Measurements from ENCODE around the gene YTHDF1. TPM values are rescaled to one million over a fixed set of nuclear protein-coding genes. Genes with fewer than 3 reads are reported as not detected.
"Not testable (repeated sequence)": the region's sequence is repeated elsewhere in the genome, so short reads cannot be mapped to it uniquely, and the experiment has no call there.

The YTHDF1 gene
- polyA plus RNA-seq, 4 donors, result 43.5 to 50.1 (median 48.4) TPM

DNA sequence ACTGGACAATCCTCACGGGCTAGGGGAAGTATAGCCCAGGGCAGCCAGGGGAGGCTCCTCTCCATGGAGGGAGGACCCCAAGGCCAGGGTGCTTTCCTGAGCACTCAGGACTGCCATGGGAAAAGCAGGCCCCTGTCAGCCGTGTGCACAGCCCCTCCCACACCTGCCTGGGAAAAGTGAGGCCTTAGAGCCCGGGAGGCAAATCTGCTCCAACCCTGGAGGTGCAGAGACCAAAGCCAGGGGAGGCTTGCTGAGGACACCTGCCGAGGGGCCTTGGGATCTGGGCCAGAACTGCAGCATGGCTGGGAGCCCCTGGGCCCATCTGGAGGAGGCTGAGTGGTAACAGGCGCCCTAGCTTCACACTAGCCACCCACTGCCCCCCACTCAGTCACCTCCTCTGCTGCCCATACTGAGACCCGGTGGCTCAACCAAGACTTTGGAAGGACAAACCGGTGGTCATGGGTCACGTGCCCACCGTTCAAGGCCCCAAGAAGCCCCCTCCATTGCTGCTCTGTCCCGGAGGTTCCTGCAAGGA, 55.2 kb downstream of the YTHDF1 start:
- no peak for DNase-seq (ENCODE audit: low read depth in 4 of 4, low spot score in 3 of 4)

DNA sequence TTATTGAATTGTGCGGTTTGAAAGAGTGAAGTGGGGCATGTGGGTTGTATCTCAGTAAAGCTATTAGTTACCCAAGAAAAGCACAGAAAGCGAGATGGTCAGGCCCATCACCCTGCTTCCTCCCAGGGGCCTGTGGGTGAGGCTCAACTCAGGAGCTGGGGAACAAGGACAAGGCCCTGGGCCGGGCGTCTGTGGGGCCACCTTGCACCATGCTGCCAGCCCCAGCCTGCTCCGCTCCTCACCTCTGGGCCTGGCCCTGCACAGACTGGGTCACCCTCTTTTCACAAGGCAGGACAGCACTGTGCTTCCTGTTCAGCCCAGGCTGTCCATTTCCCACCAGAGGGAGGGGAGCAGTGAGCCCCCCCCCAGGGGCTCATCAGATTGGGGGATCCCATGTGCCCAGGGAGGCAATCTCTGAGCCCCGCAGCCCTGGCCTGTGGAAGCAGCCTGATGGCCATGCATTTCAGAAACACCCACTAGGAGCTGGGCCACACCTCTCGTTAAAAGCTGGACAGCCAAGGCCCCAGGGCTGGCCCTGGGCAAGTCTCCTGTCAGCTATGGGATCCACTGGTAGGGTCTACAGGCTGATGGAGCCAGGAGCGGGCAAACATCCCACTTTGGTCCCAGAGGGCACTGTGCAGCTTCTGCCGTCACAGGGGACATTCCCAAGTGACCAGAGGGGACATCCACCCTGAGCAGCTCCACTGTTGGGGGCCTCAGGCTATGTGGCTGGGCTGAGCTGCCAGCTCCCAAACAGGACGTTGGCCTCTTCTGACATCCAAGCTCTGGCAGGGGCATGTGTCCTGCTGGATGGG, 55.9 kb downstream of the YTHDF1 start:
- DNase-seq (ENCODE audit: low read depth in 4 of 4, low spot score in 3 of 4), result no peak

DNA sequence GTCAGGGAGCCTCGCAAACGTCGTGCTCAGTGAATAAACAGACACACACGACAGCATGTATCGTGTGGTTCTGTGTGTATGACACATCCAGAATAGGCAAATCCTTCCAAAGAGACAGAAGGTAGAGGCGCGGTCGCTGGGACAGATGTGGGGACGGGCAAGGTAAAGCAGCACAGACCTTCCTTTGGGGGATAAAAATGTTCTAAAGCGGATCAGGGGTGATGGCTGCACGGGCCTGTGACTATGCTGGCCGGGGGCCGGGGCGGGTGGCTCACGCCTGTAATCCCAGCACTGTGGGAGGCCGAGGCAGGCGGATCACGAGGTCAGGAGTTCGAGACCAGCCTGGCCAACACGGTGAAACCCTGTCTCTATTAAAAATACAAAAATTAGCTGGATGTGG, 56.7 kb downstream of the YTHDF1 start:
- not testable (repeated sequence) for DNase-seq (ENCODE audit: low read depth in 4 of 4, low spot score in 3 of 4)

DNA sequence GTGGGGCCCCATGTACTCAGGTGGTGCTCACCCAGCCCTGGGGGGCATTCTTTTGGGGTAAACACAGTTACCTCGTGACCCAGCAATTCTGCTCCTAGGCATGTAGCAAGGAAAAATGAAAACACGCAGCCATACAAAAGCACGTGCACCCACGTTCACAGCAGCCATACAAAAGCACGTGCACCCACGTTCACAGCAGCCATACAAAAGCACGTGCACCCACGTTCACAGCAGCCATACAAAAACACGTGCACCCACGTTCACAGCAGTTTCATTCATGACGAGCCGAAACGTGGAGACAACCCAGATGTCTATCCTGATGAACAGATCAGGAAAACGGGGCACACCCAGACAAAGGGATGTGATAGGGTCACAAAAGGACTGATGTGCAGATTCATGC, 57.1 kb downstream of the YTHDF1 start:
- no peak for DNase-seq (ENCODE audit: low read depth in 4 of 4, low spot score in 3 of 4)

DNA sequence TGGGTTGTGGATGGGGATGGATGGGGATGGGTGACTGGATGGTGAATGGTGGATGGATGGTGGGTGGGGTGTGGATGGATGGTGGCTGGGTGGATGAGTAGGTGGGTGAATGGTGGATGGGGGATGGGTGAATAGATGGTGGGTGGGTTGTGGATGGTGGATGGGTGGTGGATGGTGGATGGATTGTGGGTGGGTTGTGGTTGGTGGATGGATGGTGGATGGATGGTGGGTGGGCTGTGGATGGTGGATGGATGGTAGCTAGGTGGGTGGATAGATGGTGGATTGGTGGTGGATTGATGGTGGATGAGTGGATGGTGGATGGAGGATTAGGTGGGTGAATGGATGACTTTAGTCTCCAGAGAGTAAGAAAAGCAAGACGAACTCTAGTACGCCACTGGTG, 57.6 kb downstream of the YTHDF1 start:
- DNase-seq (ENCODE audit: low read depth in 4 of 4, low spot score in 3 of 4), result no peak

DNA sequence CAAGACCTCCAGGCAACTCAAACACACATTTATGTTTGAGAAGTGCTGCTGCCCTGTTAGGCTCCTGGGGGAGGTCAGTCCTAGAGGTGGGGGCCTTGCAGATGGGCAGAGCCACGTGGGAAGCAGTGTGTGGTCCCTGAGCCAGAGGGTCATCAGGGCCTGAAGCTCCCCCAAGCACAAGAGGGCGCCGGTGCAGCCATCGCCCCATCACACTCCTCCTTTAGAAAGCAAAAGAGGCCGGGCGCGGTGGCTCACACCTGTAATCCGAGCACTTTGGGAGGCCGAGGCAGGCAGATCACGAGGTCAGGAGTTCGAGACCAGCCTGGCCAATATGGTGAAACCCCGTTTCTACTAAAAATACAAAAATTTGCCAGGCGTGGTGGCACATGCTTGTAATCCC, 58.5 kb downstream of the YTHDF1 start:
- not testable (repeated sequence) for DNase-seq (ENCODE audit: low read depth in 4 of 4, low spot score in 3 of 4)

DNA sequence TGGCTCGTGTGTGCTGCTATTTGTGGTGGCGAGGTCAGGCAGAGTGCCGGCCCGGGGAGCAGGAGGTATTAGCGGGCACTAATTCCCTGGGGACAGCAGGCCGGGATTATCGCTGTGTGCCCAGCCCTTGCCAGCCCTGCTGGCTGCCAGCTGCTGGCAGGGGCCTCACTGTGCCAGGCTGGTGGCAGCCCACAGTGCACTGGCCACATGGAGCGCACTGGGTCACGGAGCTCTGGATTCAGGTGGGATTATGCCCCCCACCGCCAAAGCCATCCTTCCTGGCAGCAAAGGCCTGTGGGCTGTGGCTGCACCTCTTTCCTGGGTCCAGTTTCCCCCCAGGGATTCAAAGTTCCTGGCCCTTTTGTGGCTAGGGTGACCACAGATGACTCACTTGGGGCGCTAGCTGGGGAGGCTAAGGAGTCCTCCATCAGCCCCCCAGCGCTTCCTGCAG, 59.7 kb downstream of the YTHDF1 start:
- DNase-seq (ENCODE audit: low read depth in 4 of 4, low spot score in 3 of 4), result no peak

DNA sequence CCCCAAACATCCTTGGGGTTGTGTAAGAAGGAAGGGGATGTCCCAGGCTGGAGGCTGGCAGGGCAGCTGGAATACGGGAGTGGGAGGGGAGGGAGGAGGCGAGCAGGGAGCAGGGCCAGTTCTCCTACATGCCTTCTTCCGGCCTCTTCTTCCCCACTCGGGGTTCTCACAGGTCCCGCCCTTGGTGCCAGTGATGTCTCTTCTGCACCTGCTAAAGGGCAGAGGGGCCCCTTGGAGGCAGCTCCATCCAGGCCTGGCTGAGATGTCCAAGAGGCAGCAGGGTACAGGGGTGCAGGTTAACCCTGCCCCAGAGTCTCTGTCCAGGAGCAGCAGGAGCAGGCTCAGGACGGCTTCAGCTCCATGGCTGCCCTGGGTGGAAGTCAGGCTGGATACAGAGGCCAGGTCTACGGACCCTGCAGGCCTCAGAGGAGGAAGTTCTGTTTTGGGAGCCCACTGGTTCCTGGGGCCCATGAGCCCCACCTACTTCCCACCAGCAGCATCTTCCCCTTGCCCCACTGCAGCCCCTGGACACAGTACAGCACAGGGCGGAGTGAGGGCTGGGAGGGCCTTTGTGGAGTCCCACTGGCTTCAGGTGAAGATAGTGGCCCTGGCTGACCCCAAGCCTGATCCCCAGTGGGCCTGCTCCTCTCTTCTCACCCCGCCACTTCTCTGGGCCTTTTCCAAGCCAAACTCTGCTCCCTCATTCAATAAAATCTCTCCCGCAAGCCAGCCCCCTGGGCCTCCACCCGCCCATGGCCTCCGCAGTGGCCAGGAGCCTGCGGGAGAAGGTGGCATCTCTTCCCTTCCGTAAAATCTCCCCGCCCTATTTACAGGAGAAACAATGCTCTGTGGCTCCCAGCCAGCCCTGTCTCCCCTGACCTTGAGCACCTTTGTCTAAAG, 60.4 kb downstream of the YTHDF1 start:
- DNase-seq (ENCODE audit: low read depth in 4 of 4, low spot score in 3 of 4), result no peak

DNA sequence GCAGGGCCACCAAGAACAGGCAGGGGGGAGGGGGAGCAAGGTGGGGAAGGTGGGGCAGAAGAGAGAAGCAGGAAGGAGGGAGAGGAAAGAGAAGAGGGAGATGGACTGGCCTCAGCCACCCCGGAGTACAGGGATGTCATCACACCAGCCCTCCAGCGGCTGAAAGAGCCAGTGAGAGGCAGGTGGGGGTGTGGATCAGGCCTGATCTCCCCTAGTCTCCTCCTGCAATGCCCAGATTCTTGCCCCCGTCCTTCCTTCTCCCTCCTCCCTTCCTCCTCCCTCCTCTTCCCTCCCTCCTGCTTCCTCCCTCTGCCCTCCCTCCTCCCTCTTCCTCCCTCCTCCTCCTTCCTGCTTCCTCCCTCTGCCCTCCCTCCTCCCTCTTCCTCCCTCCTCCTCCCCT, 61.5 kb downstream of the YTHDF1 start:
- DNase-seq (ENCODE audit: low read depth in 4 of 4, low spot score in 3 of 4), result no peak

DNA sequence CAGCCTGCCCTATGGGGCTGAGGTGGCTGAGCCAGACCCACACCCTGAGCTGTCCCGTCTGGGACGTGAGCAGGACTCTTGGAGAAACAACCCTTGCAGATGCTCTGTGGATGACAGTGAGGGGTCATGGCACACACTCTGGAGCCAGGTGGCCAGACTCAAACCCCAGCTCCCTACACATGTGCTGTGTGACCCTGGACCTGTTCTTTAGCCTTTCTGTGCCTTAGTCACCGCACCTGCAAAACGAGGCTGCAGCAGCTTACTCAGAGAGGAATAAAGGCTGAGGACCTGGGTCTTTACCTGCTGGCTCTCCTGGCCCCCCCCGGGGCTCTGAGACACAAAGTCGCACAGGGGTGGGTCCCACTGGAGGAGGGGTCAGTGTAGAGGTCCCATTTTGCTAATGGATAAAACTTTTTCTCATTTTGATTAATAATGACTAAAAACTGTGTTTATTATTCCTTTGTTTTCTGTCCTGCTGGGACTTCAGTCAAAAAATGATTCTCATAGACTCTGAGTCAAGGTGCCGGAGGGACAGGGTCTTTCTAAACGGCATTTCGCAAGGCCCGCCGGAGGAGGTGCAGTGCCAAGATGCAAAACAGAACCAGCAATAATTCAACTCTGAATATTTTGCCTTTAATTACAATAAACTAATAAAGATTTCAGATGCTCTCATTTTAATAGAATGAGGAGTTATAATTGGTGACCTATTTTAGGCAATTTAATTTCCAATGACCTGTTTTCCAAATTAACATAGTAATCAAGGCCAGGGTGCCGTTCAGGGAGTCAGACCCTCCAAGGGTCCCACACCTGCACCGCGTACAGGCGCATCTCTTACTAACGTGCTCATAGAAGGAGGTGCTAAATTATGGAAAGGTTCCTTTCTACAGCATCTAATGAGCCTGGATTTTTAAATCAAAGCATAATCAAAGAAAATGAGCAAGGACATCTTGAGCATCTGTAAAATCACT, 62.4 kb downstream of the YTHDF1 start:
- no peak for DNase-seq (ENCODE audit: low read depth in 4 of 4, low spot score in 3 of 4)

DNA sequence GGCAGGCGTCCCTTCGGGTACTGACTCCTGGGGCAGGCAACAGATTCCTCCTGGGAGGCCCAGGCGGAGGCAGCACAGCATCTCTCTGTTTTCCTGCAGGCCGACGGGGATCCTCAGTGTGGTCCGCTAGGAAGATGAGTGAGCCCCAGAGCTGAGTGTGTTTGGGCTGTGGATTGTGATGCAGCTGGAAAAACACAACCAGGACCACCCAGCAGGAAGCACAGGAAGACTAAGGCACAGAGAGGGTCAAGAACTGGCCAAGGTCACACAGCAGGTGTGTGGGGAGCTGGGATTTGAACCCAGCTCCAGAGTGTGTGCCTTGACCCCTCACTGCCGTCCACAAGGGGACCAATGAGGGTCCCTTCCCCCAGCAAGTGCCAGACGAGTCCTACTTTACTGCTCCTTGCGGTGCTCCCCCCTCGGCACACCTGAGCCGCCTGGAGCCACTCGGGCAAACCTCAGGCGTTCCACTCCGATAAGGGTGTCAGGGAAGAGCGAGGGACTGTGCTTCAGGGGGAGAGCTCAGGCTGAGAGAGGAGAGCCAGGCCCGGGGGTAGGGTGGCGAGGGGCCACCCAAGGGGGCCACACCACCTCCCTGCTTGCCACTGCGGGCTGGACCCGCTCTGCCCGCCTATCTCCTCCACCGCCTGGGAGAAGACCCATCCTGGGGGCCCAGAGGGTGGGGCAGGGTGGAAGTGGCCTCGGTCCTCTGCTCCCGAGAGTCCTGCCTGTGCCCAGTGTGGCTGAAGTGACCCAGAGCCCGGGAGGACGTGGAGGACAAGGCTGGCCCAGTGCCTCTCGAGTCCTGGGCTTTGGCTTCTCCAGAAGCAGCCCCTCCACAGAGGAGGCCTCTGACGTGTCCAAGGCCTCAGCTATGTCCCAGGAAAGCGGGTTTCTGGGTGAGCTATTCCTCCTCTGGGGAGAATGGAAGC, 63.3 kb downstream of the YTHDF1 start:
- DNase-seq (ENCODE audit: low read depth in 4 of 4, low spot score in 3 of 4), result no peak

DNA sequence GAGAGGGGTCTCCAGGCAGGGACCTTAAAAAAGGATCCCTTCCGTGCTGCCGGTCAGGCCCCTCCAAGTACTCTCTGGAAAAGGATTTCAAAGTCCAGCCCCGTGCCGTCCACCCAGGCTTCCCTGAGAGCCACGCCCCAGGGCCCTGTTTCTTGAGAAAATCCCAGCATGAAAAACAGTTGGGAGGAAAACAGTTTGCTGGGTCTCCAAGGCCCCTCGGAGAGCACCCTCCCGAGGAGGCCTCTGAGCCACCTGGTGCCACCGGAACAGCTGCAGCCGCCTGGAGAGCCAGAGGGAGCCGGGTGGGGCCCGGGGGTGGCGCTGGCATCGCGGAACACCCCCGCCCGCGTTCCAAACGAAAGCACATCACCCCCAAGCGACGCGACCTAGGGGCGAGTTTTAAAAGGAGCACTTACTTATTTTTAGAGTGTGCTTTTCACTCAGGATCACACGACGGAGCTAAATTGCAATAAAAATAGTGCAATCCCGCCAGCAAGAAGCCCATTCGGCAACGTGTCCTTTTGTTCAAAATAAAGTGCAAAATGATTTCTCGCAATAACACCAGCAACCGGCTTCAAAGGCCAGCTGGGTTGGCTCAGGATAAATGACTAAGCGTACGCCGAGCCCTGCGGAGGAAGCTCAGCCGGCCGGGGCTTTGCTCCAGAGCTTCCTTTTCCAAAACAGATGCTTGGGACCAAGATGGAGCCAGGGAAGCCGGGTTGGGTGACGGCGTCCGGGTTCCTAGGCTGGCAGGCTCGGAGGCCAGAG, 64.2 kb downstream of the YTHDF1 start:
- DNase-seq (ENCODE audit: low read depth in 4 of 4, low spot score in 3 of 4), result peak in 2 of 4 donors; percentile 31 to 39

DNA sequence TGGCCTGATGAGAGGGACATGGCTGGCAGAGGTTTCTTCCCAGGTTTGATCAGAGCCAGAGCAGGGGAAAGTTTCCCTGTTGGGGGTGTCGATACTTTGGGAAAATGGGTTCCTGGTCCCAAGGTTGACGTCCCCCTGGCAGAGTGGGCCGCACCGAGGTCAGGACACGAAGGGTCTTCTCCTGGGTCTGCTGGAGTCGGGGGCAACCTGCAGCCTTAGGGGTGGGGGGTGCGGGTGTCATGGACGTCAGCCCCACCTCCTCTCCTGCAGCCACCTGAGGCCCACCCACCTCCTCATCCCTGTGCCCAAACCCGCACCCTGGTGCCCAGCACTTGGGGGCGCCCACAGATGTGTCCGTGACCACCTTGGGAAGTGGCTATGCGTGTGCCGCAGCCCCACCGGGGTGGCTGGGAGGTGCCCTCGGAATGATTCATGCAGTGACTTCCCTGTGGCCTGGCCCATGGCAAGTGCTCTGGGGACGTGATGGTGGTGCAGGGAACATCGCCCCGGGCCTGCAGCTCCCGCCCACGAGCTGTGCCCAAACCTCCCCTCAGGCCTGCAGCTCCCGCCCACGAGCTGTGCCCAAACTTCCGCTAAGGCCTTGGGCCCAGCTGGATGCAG, 64.9 kb downstream of the YTHDF1 start:
- no peak for DNase-seq (ENCODE audit: low read depth in 4 of 4, low spot score in 3 of 4)

DNA sequence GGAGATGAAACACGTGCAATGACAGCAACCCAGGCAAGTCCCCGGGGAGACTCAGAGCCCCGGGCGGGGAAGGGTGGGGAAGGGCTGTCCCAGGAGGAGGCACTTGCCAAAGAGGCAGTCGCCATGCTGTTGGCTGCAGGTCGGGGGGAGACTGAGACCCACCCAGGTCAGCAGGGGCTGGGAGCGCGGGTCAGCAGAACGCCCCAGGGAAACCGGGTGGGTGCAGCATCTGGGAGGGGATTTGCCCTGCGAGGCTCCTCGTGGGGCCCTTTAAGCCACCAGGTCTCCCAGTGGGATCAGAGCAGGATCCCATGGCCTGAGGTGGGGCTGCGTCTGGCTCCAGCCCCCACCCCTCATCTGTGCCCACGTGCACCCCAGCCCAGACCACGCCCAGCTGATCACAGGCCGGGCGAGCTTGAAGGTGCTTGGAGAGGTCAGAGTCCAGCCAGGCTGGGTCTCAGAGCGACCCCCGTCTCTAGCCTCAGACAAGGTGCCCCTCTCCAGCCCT, 65.5 kb downstream of the YTHDF1 start:
- DNase-seq (ENCODE audit: low read depth in 4 of 4, low spot score in 3 of 4), result no peak

DNA sequence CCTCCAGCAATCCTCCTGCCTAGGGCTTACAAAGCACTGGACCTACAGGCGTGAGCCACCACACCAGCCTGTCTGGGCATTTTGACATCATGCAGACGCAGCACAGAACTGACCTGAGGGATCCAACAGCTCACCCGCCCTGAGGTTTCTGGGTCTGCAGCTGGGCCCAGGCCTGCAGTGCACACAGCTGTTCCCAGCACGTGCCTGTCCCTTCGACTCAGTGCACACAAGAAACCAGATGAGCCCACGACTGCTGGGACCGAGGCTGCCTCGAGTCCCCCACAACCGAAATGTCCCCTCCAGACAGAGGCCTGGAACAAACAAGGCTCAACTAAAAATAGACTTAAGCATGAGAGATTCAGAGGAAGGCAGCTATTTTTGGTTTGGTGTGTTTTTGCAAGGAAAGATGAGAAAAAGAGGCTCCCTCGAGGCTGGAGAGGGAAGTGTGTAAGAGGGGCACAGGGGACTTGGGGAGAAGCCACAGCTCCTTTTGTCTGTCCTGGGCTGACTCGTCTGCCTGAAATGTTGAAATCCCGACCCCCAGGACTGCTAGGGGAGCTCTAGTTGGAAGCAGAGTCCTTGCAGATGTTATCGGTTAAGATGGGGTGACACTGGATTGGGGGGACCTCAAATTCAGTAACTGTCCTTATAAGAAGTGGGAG, 66.3 kb downstream of the YTHDF1 start:
- DNase-seq (ENCODE audit: low read depth in 4 of 4, low spot score in 3 of 4), result no peak

DNA sequence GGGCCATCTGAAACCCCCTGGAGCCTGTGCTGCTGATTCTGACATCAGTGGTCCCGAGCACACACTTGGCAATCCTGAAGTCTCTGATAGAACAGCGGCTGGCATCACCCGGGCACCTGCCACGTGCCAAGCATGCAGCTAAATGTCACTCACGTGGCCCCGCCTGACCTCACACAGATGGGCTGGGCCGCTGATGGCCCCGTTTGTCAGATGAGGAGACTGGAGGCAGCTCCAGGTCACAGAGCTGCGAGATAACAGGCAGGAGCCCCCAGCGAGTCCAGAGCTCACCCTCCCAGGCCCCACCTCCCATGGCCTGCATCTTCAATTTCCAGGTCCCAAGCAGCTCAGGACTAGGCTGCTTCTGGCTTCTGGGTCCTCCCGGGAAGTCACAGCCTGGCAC, 67.2 kb downstream of the YTHDF1 start:
- no peak for DNase-seq (ENCODE audit: low read depth in 4 of 4, low spot score in 3 of 4)

DNA sequence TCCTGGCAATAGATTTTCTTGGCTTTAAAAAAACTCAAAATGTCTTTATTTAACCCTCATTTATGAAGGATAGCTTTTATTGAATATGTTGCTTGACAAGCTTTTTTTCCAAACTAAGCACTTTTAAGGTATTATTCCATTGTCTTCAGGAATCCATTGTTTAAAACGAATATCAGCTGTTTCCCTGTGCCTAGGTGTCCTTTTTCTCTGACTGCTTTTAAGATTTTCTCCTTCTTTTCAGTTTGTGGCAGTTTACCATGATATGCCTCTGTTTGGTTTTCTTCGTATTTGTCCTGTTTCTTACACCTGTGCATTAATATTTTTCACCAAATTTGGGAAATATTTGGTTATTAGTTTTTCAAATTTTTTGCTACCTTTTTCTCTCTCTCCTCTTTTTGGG, 68.4 kb downstream of the YTHDF1 start:
- no peak for DNase-seq (ENCODE audit: low read depth in 4 of 4, low spot score in 3 of 4)
